NCI-H146 treated with DMSO at 0.1 percent for 48 hours (cell line): ENCODE results near the gene TBC1D22A.
A peak's percentile ranks its signal among the peaks of the same experiment; 100 is the strongest.

Experiments
- DNase-seq: peaks from one replicate; lab custom pipeline; 2025; ENCODE audit not compliant: unreplicated experiment; lab: John Stamatoyannopoulos, UW

Gene TBC1D22A, protein sequence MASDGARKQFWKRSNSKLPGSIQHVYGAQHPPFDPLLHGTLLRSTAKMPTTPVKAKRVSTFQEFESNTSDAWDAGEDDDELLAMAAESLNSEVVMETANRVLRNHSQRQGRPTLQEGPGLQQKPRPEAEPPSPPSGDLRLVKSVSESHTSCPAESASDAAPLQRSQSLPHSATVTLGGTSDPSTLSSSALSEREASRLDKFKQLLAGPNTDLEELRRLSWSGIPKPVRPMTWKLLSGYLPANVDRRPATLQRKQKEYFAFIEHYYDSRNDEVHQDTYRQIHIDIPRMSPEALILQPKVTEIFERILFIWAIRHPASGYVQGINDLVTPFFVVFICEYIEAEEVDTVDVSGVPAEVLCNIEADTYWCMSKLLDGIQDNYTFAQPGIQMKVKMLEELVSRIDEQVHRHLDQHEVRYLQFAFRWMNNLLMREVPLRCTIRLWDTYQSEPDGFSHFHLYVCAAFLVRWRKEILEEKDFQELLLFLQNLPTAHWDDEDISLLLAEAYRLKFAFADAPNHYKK

DNA sequence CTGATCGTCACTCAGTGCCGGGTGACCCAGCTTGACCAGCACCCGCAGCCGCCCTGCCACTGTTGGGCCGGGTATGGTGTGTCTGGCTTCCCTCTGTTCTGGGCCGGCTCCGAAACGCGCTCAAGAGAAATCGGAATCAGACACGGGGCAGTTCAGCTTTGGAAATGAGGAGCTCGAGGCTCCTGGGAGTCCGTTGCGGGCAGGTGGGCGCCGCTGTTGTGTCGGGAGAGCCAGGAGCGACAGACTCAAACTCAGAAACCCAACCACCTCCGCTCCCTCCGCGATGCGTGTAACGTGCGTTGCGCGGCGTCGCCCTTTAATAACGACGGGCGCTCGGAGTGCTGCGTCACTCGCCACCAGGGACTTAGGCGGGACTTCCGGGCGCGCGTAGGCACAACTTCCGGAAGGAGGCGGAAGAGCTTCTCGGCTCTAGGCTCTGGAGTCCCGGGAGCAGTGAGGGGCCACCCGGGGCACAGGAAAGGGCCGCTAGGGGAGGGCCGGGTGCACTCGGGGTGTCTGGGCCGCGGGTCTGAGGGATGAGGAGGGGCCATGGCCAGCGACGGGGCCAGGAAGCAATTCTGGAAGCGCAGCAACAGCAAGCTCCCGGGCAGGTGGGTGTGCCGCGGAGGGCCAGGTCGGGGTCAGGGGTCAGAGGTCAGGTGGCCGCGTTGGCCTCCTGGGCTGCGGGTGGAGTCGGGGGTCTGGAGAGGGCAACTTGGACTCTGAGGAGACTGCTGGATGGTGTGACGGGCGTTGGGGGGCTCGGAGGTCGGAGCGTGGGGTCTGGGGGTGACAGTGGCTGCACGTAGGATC lies at the start of gene TBC1D22A:
Gene TBC1D22A (plus strand): TSS at position 413 of the 813 bp plus-strand sequence. CDS start 137 bp downstream, at position 550.
- peak; percentile 50 for DNase-seq

DNA sequence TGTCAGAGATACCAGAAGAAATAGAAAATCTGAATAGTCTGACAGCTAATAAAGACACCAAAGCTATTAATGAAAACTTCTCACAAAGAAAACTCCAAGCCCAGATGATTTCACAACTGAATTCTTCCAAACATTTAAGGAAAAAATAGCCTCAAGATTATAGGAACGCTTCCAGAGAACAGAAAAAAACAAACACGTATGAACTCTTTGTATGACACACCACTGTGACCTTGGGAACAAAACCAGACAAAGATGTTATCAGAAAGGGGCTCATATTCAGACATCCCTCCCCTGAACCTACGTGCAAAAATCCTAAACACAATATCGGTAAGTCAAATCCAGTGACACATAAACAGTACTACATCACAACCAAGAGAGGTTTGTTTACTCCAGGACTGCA lies 47.9 kb upstream of the TBC1D22A start:
- no peak for DNase-seq

DNA sequence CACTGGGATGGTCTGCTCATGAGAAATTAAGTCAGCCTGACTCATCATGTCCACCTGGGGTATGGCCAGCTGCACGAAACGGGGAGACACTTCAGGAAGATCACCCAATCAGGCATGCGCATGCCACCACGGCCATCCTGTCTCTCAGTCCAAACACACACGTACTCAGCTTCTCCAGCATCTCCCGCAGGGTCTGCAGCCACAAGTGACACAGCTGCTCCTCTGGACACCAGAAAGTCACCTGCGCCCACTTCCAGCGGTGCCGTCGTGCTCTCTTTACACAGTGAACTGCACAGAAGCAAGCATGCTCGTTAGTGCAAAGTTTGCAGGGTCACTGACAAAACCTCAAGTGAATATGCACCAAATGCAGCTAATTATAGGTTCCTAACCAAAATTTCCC lies 42.5 kb upstream of the TBC1D22A start:
- no peak for DNase-seq

DNA sequence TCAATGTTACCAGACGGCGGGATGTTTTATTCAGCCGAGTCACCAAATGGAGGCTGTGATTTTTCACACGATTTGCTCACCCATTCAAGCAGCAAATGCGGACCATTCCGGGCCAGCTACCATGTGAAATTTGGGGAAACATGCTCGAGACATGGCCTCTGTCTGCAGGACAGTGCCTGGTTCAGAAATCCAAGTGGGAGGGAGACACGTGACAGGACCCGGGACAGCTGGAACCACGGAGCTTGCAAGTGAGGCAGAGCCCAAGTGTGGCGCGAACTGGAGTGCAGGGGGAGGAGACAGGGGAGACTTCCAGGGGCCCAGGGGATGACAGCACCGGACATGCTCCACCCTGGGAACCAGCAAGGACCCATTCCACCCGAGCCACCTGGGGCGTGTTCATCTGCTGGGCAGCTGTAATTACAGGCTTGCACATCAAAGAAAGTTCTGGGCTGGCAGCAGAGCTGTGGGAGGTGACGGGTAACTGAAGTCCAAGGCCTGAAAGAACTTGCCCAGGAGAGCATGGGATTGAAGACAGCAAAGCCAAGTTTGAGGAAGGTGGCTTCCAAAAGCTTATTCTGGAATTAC lies 40.9 kb upstream of the TBC1D22A start:
- no peak for DNase-seq

DNA sequence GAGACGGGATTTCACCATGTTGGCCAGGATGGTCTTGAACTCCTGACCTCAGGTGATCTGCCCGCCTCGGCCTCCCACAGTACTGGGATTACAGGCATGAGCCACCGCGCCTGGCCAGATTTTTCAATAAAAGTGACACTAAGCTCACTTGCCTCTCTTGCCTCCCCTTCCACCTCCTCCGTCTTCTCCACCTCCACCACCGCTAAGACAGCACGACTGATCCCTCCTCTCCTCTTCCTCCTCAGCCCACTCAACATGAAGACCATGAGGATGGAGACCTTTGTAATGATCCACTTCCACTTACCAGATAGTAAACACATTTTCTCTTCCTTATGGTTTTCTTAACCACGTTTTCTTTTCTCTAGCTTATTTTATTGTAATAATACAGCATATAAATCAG lies 38.6 kb upstream of the TBC1D22A start:
- no peak for DNase-seq

DNA sequence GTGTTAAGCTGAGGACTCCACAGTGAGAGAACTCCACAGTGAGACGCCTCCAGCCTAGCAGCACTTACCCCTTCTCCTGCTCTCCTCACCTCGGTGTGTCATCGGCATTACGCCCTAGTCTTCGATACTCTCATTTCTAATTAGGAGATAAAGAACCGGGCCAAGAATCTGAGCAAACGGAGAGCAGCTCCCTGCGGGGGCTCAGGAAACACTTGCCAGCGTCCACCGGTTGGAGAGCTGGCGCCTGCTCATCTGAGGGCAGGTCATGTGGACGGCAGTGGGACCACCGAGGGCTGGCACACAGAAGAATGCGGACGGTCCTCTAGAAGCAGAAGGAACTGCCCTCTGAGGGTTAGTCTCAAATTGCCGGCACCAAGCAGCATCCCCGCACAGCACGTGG lies 37.4 kb upstream of the TBC1D22A start:
- no peak for DNase-seq

DNA sequence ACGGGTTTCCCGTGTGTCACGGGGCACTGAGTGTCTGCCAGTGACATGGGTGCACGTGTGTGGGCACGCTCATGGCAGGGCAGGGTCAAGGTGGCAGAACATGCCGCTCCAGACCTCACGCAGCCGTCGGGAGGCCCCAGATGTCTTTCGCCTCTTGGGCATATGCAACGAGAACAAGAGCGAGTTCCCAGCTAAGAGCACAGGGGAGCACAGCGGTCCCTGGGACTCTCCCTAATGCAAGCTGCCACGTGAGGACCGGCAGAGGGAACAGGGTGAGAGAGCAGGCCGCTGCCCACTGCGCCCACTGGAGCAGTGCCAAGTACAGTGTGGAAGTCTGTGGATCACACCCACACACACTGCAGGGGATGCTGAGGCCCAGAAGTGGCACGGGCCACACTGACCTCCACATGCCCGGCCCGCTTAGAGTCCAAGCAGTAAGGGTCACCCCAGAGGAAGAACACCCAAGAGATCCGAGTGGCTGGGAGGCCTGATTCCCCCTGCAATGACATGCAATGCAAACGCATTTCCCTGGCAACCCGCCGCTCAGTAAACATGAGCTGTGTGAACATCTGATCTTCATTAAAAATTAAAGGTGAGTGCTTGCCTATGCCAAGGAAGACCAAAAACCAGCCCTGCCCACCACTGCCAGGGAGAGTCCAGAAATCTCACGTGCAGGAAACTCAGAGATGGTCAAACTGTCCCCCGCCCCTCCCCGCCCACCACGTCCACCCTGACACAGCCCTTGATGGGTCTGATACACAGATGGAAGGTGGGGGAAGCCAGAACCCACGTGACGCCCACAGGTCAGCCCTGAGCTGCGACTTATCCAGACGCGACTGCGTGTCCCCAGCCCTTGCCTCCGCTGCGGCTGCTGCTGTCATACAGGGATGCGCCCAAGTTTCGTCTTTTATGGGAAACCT lies 36.1 kb upstream of the TBC1D22A start:
- DNase-seq, result no peak

DNA sequence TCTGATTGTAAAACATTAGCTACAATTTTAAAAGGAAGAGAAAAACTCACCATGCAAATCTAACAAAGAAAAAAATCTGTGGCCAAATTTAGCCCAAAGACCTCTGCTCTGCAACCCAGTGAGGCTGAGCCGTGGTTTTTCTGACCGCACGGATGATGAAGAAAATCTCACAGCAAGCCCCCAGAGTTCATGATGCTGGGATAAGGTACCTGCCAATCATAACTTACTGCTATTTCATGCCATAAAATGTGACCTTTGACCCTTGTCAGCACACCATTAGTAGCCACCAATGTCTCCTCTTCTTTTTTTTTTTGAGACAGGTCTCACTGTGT lies 35.5 kb upstream of the TBC1D22A start:
- DNase-seq, result no peak

DNA sequence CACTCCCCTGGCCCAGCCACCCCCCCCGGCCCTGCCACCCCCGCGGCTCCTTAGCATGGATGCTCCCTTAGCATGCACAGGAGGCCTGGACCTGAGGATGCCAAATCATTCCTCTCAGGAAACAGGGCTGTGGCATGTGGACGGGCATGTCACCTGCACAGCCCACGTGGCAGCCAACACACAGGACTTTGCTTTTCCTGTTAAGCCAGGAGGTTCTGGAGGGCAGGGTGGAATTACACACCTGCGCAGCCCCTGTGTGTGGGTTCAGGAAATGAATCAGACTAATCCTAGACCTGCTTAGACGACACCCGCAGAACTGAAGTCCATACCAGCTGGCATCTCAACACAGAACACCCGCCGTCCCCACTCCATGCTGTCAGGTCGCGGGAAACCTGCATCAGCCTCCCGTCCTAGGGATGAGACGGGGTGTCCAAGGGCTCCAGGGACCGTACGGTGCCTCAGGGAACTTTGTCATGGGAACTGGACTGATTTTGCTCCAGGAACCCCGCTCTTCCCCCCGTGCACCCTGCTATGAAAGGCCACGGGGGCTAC lies 34.6 kb upstream of the TBC1D22A start:
- DNase-seq, result no peak

DNA sequence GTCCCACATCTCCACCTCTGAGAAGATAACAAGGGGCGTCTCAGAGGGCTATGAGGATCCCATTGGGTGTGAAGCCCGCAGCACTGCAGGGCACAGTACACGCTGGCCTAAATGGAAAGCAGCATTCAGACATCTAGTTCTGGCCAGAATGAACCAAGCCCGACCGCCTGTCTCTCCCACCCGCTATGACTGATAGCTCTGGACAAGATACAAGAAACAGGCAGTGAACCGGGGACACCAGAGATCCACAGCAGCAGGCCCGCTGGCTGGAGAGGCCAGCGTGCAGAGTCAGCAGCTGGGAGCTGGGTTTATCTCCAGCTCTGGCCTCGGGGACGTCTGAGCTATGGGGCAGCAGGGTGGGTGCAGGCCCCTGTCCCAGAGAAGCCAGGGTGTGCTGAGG lies 34.0 kb upstream of the TBC1D22A start:
- no peak for DNase-seq

DNA sequence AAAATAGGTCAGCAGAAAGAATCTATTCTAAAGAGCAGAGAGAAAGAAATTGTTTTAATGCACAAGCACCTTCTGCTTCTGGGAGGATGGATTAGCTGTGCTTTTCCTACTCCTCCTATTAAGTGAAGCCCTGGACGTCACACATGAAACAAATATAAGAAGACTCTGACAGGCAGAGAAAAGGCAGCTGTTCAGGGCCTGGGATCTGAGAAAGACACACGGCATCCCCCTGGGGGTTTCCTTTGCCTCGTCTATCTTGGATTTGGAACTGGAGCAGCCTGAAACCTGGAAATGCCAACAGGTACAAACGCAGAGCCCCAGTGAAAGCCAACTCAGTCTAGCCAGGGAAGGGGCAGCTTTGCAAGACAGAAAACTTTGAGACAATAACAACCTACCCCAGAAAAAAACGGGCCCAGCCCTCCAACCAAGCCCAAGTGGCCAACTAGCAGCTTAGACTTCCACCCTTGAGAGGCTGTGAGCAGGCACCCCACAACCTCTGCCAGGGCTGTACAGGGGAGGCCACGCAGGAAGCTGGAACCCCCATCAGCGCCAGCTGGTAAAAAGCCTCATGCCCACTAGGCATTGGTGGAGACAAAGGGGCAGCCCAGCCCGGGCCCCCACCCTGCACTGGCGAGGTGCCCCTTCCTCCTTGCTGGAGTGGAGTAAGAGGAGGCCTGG lies 31.7 kb upstream of the TBC1D22A start:
- DNase-seq, result no peak

DNA sequence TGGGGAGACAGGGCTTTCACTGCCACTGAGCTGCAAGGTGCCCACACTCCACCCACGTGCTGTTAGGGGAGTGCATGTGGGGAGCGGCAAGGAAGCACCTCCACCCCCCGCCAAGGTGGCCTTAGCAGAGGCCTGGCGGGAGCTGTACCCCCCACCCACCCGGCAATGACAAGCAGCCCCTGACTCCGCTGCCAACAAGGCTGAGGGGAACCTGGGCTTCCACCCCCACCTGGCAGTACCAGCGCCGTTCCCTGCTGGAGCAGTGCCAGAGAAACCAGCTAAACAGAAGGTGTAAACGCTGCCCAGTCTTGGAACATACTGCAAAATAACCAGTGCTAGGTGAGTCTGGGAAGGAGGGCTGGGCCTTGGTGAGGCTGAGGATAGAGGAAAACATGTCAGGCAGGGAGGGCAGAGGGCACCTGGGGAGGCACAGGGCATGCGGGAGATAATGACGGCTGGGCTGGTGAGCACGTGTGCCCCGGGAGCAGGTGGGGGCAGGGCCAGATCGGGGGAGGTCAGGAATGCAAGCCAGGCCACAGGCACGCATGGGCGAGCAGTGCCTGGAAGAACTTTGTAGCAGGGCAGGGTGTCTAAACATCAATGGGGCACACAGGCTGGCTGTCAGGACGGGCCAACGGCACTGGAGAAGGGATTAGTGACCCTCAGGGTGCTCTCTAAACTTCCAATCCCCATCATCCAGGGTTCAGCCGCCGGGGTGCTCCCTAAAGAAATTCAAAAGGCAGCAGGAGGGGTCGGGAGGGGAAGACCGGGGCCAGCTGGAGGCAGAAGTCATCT lies 31.0 kb upstream of the TBC1D22A start:
- no peak for DNase-seq

DNA sequence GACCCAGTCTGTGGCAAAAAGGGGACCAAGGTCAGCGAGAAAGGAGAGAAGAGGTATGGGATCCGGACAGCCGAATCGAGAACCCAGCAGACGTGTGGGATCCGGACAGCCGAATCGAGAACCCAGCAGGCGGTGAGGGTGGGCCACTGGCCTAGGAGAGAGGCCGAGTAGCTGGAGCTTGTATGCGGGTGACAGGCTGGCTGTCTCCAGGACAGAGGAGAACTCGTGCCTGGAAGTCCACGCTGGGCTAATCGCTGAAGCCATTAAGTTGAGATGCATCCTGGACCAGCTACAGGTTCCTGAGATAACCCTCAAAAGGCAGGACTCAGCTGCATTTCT lies 30.4 kb upstream of the TBC1D22A start:
- DNase-seq, result no peak

DNA sequence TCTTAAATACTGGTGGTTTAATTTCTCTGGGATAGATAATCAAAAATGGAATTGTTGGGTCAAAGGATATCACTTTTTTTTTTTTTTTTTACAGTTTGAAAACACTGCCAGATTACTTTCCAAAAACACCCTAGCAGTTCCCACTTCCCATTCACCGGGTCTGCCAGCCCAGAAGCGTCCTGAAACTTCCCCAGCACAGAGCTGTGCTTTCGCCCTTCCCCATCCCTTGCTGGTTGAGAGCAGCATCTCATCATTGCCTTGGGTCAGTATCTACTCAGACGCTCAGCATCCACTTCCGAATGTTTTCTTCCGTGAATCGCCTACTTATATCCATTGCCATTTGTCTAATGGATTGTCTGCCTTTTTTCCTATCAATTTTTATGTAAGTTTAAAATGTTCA lies 29.9 kb upstream of the TBC1D22A start:
- no peak for DNase-seq

DNA sequence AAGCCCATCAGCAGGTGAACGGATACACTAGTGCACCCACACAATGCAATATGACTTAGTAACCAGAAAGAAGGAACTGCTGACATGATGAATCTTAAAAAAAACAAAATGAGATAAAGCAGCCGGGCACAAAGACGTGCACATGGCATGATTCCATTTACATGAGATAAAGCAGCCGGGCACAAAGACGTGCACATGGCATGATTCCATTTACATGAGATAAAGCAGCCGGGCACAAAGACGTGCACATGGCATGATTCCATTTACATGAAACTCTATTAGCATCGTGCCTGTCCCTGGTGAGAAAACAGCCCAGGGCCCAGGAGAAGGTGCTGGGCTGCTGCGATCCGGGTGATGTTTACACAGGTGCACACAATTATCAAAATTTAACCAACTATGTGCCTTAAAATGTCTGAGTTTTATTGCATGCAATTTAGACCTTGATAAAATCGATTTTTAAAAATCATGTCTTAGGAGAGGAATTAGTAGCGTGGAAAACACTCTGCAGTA lies 28.2 kb upstream of the TBC1D22A start:
- peak; percentile 73 for DNase-seq

DNA sequence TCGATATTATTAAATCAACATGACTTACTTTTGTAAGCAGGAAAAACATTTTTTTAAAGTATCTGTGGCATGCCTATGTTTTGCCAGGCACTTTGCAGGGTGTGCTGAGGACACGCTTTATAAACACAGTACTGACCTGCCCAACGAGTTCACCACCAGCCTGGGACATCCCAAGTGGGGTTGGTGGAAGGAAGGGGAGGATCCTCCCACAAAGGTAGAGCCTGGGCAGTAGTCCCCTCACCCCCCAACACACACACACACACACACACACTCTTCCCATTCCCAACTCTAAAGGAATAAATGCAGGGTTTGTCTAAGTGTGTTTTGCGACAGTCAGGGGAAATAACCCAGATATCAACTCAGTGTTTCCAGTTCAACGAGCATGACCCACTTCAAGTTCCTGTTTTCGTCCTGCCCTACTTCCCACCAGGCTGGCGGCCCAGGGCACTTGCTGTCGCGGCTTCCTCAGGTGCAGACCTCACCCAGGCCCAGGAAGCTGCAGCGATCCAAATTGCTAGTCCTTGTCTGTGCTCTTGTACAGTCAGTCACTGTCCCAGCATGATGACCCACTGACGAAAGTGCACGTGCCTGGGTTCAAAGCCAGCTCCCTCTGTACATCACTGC lies 27.5 kb upstream of the TBC1D22A start:
- DNase-seq, result no peak

DNA sequence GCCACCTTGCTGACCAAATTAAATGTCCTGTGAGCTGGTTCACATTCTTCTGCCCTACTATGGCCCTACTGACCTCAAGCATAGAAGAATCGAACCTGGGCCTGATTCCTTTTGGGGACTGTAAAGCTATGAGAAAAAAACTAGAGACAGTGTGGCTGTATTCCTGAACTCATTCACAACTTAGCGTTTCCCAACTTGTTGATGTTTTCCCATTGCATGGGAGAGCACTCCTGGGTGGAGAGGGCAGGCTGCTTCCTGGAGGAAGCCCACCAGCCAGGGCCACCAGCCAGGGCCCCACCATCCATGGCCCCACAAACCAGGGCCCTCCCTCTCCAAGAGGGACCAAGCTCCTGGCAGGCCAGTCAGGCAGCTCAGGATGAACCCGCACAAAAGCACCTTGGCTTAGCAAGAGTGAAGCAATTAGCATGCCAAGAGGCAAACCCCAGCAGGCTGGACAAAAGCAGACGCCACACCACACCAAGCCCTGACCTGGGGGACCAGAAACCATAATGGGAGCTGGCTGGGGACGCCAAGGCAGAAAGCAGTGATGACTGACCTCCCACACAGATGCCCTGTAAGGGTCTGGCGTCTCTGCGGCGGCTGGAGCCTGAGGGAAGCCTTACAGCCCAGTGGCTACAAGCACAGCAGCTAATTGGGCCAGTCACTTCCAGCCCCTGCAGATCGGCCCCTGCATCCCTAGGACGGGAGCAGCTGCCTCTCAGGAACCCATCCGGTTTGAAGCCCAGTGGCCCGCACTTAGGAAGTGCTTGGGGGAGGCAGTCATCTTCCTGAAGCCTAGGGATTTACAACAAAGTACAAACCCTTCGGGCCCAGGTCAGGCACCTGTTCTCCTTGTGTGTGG lies 26.5 kb upstream of the TBC1D22A start:
- no peak for DNase-seq

DNA sequence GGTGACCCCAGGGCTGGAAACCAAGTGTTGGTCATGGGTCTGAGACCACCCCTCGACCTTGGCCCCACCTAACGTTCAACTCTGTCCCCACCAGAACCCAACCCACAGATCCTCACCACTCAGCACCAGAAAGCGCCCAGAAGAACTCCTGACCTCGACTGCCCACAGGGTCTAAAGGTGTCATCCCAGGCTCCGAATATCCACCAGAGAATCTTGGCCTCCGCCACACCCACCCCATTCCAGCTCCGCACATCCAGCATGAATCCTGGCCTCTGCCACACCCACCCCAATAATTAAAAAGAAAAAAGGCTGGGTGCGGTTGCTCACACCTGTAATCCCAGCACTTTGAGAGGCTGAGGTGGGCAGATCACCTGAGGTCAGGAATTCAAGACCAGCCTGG lies 25.7 kb upstream of the TBC1D22A start:
- DNase-seq, result no peak
